Mucosa of rectum (tissue), 2 donors: ENCODE measurements around the gene DIO3.

ENCODE experiments used
- H3K27ac ChIP-seq, 2 donors: one replicate each; pipeline ENCODE4 v1.7.0; 2013; ENCODE audit warnings: inconsistent platforms in 2 of 2, low read depth in 2 of 2, low read length in 2 of 2
- H3K27me3 ChIP-seq, 2 donors: one replicate each; pipeline ENCODE4 v1.7.0; 2013; ENCODE audit warnings: low read length in 2 of 2; ENCODE audit not compliant: control insufficient read depth in 2 of 2, insufficient read depth in 2 of 2
- H3K36me3 ChIP-seq, 2 donors: one replicate each; pipeline ENCODE4 v1.7.0; 2013; ENCODE audit warnings: low read length in 2 of 2; ENCODE audit not compliant: control insufficient read depth in 2 of 2, insufficient read depth in 2 of 2
- H3K4me1 ChIP-seq, 2 donors: one replicate each; pipeline ENCODE4 v1.7.0; 2013; ENCODE audit warnings: low read length in 2 of 2, mild to moderate bottlenecking in 1 of 2; ENCODE audit not compliant: control insufficient read depth in 2 of 2, insufficient read depth in 2 of 2
- H3K4me3 ChIP-seq, 2 donors: one replicate each; pipeline ENCODE4 v1.7.0; 2013; ENCODE audit warnings: low read length in 2 of 2
- H3K9ac ChIP-seq, 2 donors: one replicate each; pipeline ENCODE4 v1.7.0; 2013; ENCODE audit warnings: low read length in 2 of 2, low read depth in 1 of 2, mild to moderate bottlenecking in 1 of 2
- H3K9me3 ChIP-seq, 2 donors: one replicate each; pipeline ENCODE4 v1.7.0; 2013; ENCODE audit warnings: low read length in 2 of 2; ENCODE audit not compliant: control insufficient read depth in 2 of 2
- donor health status: healthy.
- donor health status: Normal muscosa, but diverticular disease.

Gene DIO3

GRCh38 chr14:101557811-101558738 lies 3.2 kb upstream of the DIO3 start:
- H3K4me3 ChIP-seq = no peak overlapping the region
- H3K36me3 ChIP-seq = no peaks in the 10 kb centered on the region
- H3K4me1 ChIP-seq = peaks cover 10 to 24% of the 10 kb centered on the region in 2 donors
- no peak overlapping the region for H3K9ac ChIP-seq
- H3K9me3 ChIP-seq = no peaks in the 10 kb centered on the region
- H3K27ac ChIP-seq = no peak overlapping the region
- peaks cover 21 to 29% of the 10 kb centered on the region in 2 donors for H3K27me3 ChIP-seq

- Histone ChIP-seq H3K9me3 (no peaks in the 10 kb centered on the region), H3K27me3 (peaks cover 24 to 36% of the 10 kb centered on the region in 2 donors), H3K4me3 (peak overlapping the region; percentile 59 to 74), H3K27ac (no peak overlapping the region), H3K36me3 (no peaks in the 10 kb centered on the region), H3K4me1 (peaks cover 10 to 20% of the 10 kb centered on the region in 2 donors), H3K9ac (peak overlapping the region in 1 of 2 donors; percentile 67)
Observed at GRCh38 chr14:101558739-101559240, 2.5 kb upstream of the DIO3 start.

- Histone ChIP-seq H3K27me3 (peaks cover 27 to 37% of the 10 kb centered on the region in 2 donors), H3K9ac (peak overlapping the region in 1 of 2 donors; percentile 67)
Observed at GRCh38 chr14:101559250-101559623, 2.1 kb upstream of the DIO3 start.

GRCh38 chr14:101559624-101560533 lies 1.4 kb upstream of the DIO3 start:
- peak overlapping the region; percentile 59 to 74 for H3K4me3 ChIP-seq

More at GRCh38 chr14:101559250-101559623, 2.1 kb upstream of the DIO3 start:
- Histone ChIP-seq H3K36me3 (no peaks in the 10 kb centered on the region), H3K4me1 (peaks cover 10 to 20% of the 10 kb centered on the region in 2 donors), H3K4me3 (peak overlapping the region; percentile 59 to 74), H3K27ac (no peak overlapping the region), H3K9me3 (no peaks in the 10 kb centered on the region)

GRCh38 chr14:101560534-101561113 lies 671 bp upstream of the DIO3 start:
- peaks cover 36 to 48% of the 10 kb centered on the region in 2 donors for H3K27me3 ChIP-seq
- no peak overlapping the region for H3K4me3 ChIP-seq
- H3K27ac ChIP-seq = no peak overlapping the region

More at GRCh38 chr14:101559624-101560533, 1.4 kb upstream of the DIO3 start:
- Histone ChIP-seq H3K4me1 (peaks cover 10 to 17% of the 10 kb centered on the region in 2 donors), H3K9ac (peak overlapping the region in 1 of 2 donors; percentile 67), H3K27me3 (peaks cover 30 to 43% of the 10 kb centered on the region in 2 donors), H3K9me3 (no peaks in the 10 kb centered on the region), H3K27ac (peak overlapping the region; percentile 52 to 58), H3K36me3 (no peaks in the 10 kb centered on the region)

GRCh38 chr14:101561897-101562490 lies 699 bp downstream of the DIO3 start:
- Histone ChIP-seq H3K27ac (no peak overlapping the region), H3K9ac (no peak overlapping the region), H3K4me3 (no peak overlapping the region), H3K36me3 (no peaks in the 10 kb centered on the region), H3K9me3 (no peaks in the 10 kb centered on the region), H3K27me3 (peaks cover 49 to 60% of the 10 kb centered on the region in 2 donors), H3K4me1 (peaks cover 0 to 2% of the 10 kb centered on the region in 2 donors)

More at GRCh38 chr14:101560534-101561113, 671 bp upstream of the DIO3 start:
- H3K36me3 ChIP-seq = no peaks in the 10 kb centered on the region
- peaks cover 4 to 9% of the 10 kb centered on the region in 2 donors for H3K4me1 ChIP-seq
- H3K9ac ChIP-seq = no peak overlapping the region
- H3K9me3 ChIP-seq = no peaks in the 10 kb centered on the region

GRCh38 chr14:101562659-101563351 lies 1.5 kb downstream of the DIO3 start:
- Histone ChIP-seq H3K9me3 (no peaks in the 10 kb centered on the region), H3K9ac (no peak overlapping the region), H3K4me1 (peaks cover 0 to 2% of the 10 kb centered on the region in 2 donors), H3K27ac (no peak overlapping the region), H3K4me3 (no peak overlapping the region), H3K36me3 (no peaks in the 10 kb centered on the region), H3K27me3 (peaks cover 50 to 60% of the 10 kb centered on the region in 2 donors)

GRCh38 chr14:101563352-101563653 lies 2.0 kb downstream of the DIO3 start:
- Histone ChIP-seq H3K27me3 (peaks cover 50 to 58% of the 10 kb centered on the region in 2 donors), H3K4me1 (peaks cover 0 to 2% of the 10 kb centered on the region in 2 donors), H3K36me3 (no peaks in the 10 kb centered on the region), H3K9me3 (no peaks in the 10 kb centered on the region), H3K4me3 (no peak overlapping the region), H3K27ac (no peak overlapping the region), H3K9ac (no peak overlapping the region)
